ENCODE measurements around the gene FAM89B.

FAM89B gene

GRCh38 chr11:65609229-65609628 lies 36.9 kb downstream of the FAM89B start:
- no peaks in the 10 kb centered on the region for H3K27me3 ChIP-seq (replicated peaks; ENCODE audit: insufficient read depth, low read length)
- DNase-seq: no peak
- 0 out of 2 replicates have a peak, but pooled peaks cover 1% of the 10 kb centered on the region for H3F3A ChIP-seq (ENCODE audit: insufficient read depth, low read length)
- H4K20me1 ChIP-seq (ENCODE audit: insufficient read depth, low read length): no peaks in the 10 kb centered on the region
- H3K9ac ChIP-seq (ENCODE audit: low read length): no peak overlapping the region
- no peaks in the 10 kb centered on the region for H3K9me3 ChIP-seq (replicated peaks; ENCODE audit: insufficient read depth, low read length)
- no peak overlapping the region for H3K4me2 ChIP-seq (ENCODE audit: low read depth, low read length)
- no peak overlapping the region for H3K4me3 ChIP-seq (ENCODE audit: low read length)
- H3K79me2 ChIP-seq (ENCODE audit: low read length): peaks cover 52% of the 10 kb centered on the region
- H3K4me1 ChIP-seq (ENCODE audit: low read length): peaks cover 6% of the 10 kb centered on the region; the same call in 1 of the 2 replicates
- H3K36me3 ChIP-seq (replicated peaks; ENCODE audit: insufficient read depth, low read length): no peaks in the 10 kb centered on the region
- no peak overlapping the region for H3K27ac ChIP-seq (ENCODE audit: low read length)
- no peak overlapping the region for H2AFZ ChIP-seq (ENCODE audit: low read length)
- TF ChIP-seq EZH2 (optimal IDR thresholded peaks at IDR 0.05; ENCODE audit: low read depth, low read length): no peak
- no peak for TF ChIP-seq CTCF (IDR thresholded peaks at IDR 0.05; ENCODE audit: low read length)
- TF ChIP-seq EZH2phosphoT487 (IDR thresholded peaks at IDR 0.05; ENCODE audit: low read length): no peak
- no peaks in the 10 kb centered on the region for H3K9me2 ChIP-seq (replicated peaks; ENCODE audit: insufficient read depth, low read length)

- no peaks in the 10 kb centered on the region for H3K9me2 ChIP-seq (replicated peaks; ENCODE audit: insufficient read depth, low read length)
Observed at GRCh38 chr11:65609665-65610064, 37.3 kb downstream of the FAM89B start.

GRCh38 chr11:65610404-65610803 lies 38.1 kb downstream of the FAM89B start:
- H3K9me2 ChIP-seq (replicated peaks; ENCODE audit: insufficient read depth, low read length): no peaks in the 10 kb centered on the region
- no peak overlapping the region for H3K4me2 ChIP-seq (ENCODE audit: low read depth, low read length)
- no peaks in the 10 kb centered on the region for H3K36me3 ChIP-seq (replicated peaks; ENCODE audit: insufficient read depth, low read length)
- no peaks in the 10 kb centered on the region for H3K9me3 ChIP-seq (replicated peaks; ENCODE audit: insufficient read depth, low read length)
- H2AFZ ChIP-seq (ENCODE audit: low read length): no peak overlapping the region
- no peaks in the 10 kb centered on the region for H4K20me1 ChIP-seq (ENCODE audit: insufficient read depth, low read length)
- no peak for TF ChIP-seq CTCF (IDR thresholded peaks at IDR 0.05; ENCODE audit: low read length)
- H3K27ac ChIP-seq (ENCODE audit: low read length): no peak overlapping the region
- H3K27me3 ChIP-seq (replicated peaks; ENCODE audit: insufficient read depth, low read length): no peaks in the 10 kb centered on the region
- H3K4me1 ChIP-seq (ENCODE audit: low read length): peaks cover 6% of the 10 kb centered on the region; the same call in 1 of the 2 replicates
- 0 out of 2 replicates have a peak, but pooled peaks cover 5% of the 10 kb centered on the region for H3F3A ChIP-seq (ENCODE audit: insufficient read depth, low read length)
- H3K79me2 ChIP-seq (ENCODE audit: low read length): peaks cover 56% of the 10 kb centered on the region
- H3K9ac ChIP-seq (ENCODE audit: low read length): no peak overlapping the region
- no peak for DNase-seq
- no peak overlapping the region for H3K4me3 ChIP-seq (ENCODE audit: low read length)

More at GRCh38 chr11:65609665-65610064, 37.3 kb downstream of the FAM89B start:
- Histone ChIP-seq H3F3A (ENCODE audit: insufficient read depth, low read length) (0 out of 2 replicates have a peak, but pooled peaks cover 5% of the 10 kb centered on the region), H3K36me3 (replicated peaks; ENCODE audit: insufficient read depth, low read length) (no peaks in the 10 kb centered on the region), H3K4me2 (ENCODE audit: low read depth, low read length) (no peak overlapping the region), H3K4me3 (ENCODE audit: low read length) (no peak overlapping the region), H3K9ac (ENCODE audit: low read length) (no peak overlapping the region), H4K20me1 (ENCODE audit: insufficient read depth, low read length) (no peaks in the 10 kb centered on the region), H3K27me3 (replicated peaks; ENCODE audit: insufficient read depth, low read length) (no peaks in the 10 kb centered on the region), H3K9me3 (replicated peaks; ENCODE audit: insufficient read depth, low read length) (no peaks in the 10 kb centered on the region), H3K4me1 (ENCODE audit: low read length) (peaks cover 6% of the 10 kb centered on the region; the same call in 1 of the 2 replicates), H2AFZ (ENCODE audit: low read length) (no peak overlapping the region), H3K79me2 (ENCODE audit: low read length) (peaks cover 56% of the 10 kb centered on the region), H3K27ac (ENCODE audit: low read length) (no peak overlapping the region)
- DNase-seq: no peak
- no peak for TF ChIP-seq EZH2 (optimal IDR thresholded peaks at IDR 0.05; ENCODE audit: low read depth, low read length)
- TF ChIP-seq CTCF (IDR thresholded peaks at IDR 0.05; ENCODE audit: low read length): no peak
- no peak for TF ChIP-seq EZH2phosphoT487 (IDR thresholded peaks at IDR 0.05; ENCODE audit: low read length)

Measured in MM.1S (cell line).